HEK293 (cell line): ENCODE data around the gene ACSF2.

Experiments used
- CTCF ChIA-PET: fragments of 350-600 bp; formaldehyde crosslinking; extraction: SDS; loops from one replicate; lab custom pipeline; 2021; ENCODE audit warnings: antibody characterized with exemption; lab: Yijun Ruan, JAX
- POLR2A ChIA-PET: fragments of 300-600 bp; formaldehyde crosslinking; extraction: SDS; loops from one replicate; lab custom pipeline; 2020; ENCODE audit warnings: antibody characterized with exemption, inconsistent platforms; lab: Yijun Ruan, JAX
- H3K27ac ChIP-seq: fragments of 200-500 bp; sonication (Bioruptor generic); 2 replicates; pipeline ENCODE4 v1.5.1; 2014; ENCODE audit warnings: low read depth, low read length, control low read depth, inconsistent platforms; ENCODE audit errors: extremely low read depth
- H3K36me3 ChIP-seq, 2 experiments: fragments of 200-500 bp in 1 of 2; sonication (Bioruptor generic) in 1 of 2; 1 replicate in 1 of 2; 2 replicates in 1 of 2; pipeline ENCODE4 v1.5.1; 2014 to 2017; ENCODE audit warnings: inconsistent platforms in 2 of 2, low read length in 2 of 2; ENCODE audit not compliant: control insufficient read depth in 2 of 2, insufficient read depth in 1 of 2
- H3K4me1 ChIP-seq: fragments of 200-500 bp; sonication (Bioruptor generic); 2 replicates; pipeline ENCODE4 v1.5.1; 2014; ENCODE audit warnings: mild to moderate bottlenecking, low read length, inconsistent platforms; ENCODE audit not compliant: control insufficient read depth, insufficient read depth
- H3K4me3 ChIP-seq: 2 replicates; pipeline ENCODE4 v1.5.1; 2011; ENCODE audit warnings: low read depth, mild to moderate bottlenecking, control low read depth, low read length, moderate library complexity
- H3K9me3 ChIP-seq: fragments of 200-500 bp; sonication (Bioruptor generic); 2 replicates; pipeline ENCODE4 v1.5.1; 2014; ENCODE audit warnings: low read depth, low read length, inconsistent platforms; ENCODE audit not compliant: control insufficient read depth, insufficient read depth
- BCL11A ChIP-seq: fragments of 450-650 bp; formaldehyde crosslinking; IDR thresholded peaks from 2 replicates; pipeline ENCODE4 v1.5.1; 2016; ENCODE audit warnings: low read depth, missing biosample characterization, missing genetic modification characterization
- EGR2 ChIP-seq: fragments of 450-650 bp; formaldehyde crosslinking; IDR thresholded peaks from 2 replicates; pipeline ENCODE4 v1.5.1; 2016; ENCODE audit warnings: low read depth, missing biosample characterization, missing genetic modification characterization
- GFI1B ChIP-seq: fragments of 450-650 bp; formaldehyde crosslinking; IDR thresholded peaks from 2 replicates; pipeline ENCODE4 v1.5.1; 2016; ENCODE audit warnings: missing biosample characterization, missing genetic modification characterization
- GLIS1 ChIP-seq: fragments of 450-650 bp; formaldehyde crosslinking; IDR thresholded peaks from 2 replicates; pipeline ENCODE4 v1.5.1; 2016; ENCODE audit warnings: missing biosample characterization, missing genetic modification characterization
- REPIN1 ChIP-seq: fragments of 450-650 bp; formaldehyde crosslinking; IDR thresholded peaks from 2 replicates; pipeline ENCODE4 v1.5.1; 2017; ENCODE audit warnings: missing biosample characterization, missing genetic modification characterization, low read depth
- ZBTB20 ChIP-seq: fragments of 450-650 bp; formaldehyde crosslinking; IDR thresholded peaks from 2 replicates; pipeline ENCODE4 v1.5.1; 2016; ENCODE audit warnings: missing biosample characterization, missing genetic modification characterization
- ZEB2 ChIP-seq: fragments of 450-650 bp; formaldehyde crosslinking; IDR thresholded peaks from 2 replicates; pipeline ENCODE4 v1.5.1; 2016; ENCODE audit warnings: missing biosample characterization, missing genetic modification characterization
- ZIC2 ChIP-seq: fragments of 450-650 bp; formaldehyde crosslinking; IDR thresholded peaks from 2 replicates; pipeline ENCODE4 v1.5.1; 2016; ENCODE audit warnings: missing biosample characterization, missing genetic modification characterization
- ZNF140 ChIP-seq: fragments of 450-650 bp; formaldehyde crosslinking; IDR thresholded peaks from 2 replicates; pipeline ENCODE4 v1.5.1; 2016; ENCODE audit warnings: missing biosample characterization, missing genetic modification characterization
- ZNF169 ChIP-seq: fragments of 450-650 bp; formaldehyde crosslinking; IDR thresholded peaks from 2 replicates; pipeline ENCODE4 v1.5.1; 2016; ENCODE audit warnings: missing biosample characterization, missing genetic modification characterization
- ZNF2 ChIP-seq: fragments of 450-650 bp; formaldehyde crosslinking; IDR thresholded peaks from 2 replicates; pipeline ENCODE4 v1.5.1; 2016; ENCODE audit warnings: missing biosample characterization, missing genetic modification characterization
- ZNF266 ChIP-seq: fragments of 450-650 bp; formaldehyde crosslinking; IDR thresholded peaks from 2 replicates; pipeline ENCODE4 v1.5.1; 2016; ENCODE audit warnings: missing biosample characterization, missing genetic modification characterization, low read depth
- ZNF274 ChIP-seq, 2 experiments: fragments of 200-500 bp in 1 of 2; fragments of 450-650 bp in 1 of 2; sonication (Bioruptor generic) in 1 of 2; formaldehyde crosslinking in 1 of 2; IDR thresholded peaks; 2 replicates each; pipeline versions ENCODE4 v1.5.1 to v1.6.1; 2014 to 2016; ENCODE audit warnings: borderline replicate concordance in 1 of 2, inconsistent platforms in 1 of 2, low read length in 1 of 2, missing biosample characterization in 1 of 2, missing genetic modification characterization in 1 of 2
- ZNF302 ChIP-seq: fragments of 450-650 bp; formaldehyde crosslinking; IDR thresholded peaks from 2 replicates; pipeline ENCODE4 v1.5.1; 2016; ENCODE audit warnings: missing biosample characterization, missing genetic modification characterization, low read depth
- ZNF521 ChIP-seq: fragments of 450-650 bp; formaldehyde crosslinking; IDR thresholded peaks from 2 replicates; pipeline ENCODE4 v1.5.1; 2017; ENCODE audit warnings: missing biosample characterization, mild to moderate bottlenecking, missing genetic modification characterization
- ZNF677 ChIP-seq: fragments of 450-650 bp; IDR thresholded peaks from 2 replicates; pipeline ENCODE4 v1.5.0; 2018; ENCODE audit warnings: missing biosample characterization, mild to moderate bottlenecking, missing genetic modification characterization, moderate library complexity
- ZNF747 ChIP-seq: fragments of 450-650 bp; formaldehyde crosslinking; IDR thresholded peaks from 2 replicates; pipeline ENCODE4 v1.5.1; 2016; ENCODE audit warnings: missing biosample characterization, missing genetic modification characterization
- ZNF792 ChIP-seq: fragments of 450-650 bp; formaldehyde crosslinking; IDR thresholded peaks from 2 replicates; pipeline ENCODE4 v1.5.1; 2016; ENCODE audit warnings: missing biosample characterization, missing genetic modification characterization
- TF ChIP-seq, protein P1 (sequence below): fragments of 450-650 bp; formaldehyde crosslinking; IDR thresholded peaks from 2 replicates; pipeline ENCODE4 v1.5.1; 2016; ENCODE audit warnings: missing biosample characterization, missing genetic modification characterization
- TF ChIP-seq, protein P2 (sequence below): fragments of 450-650 bp; formaldehyde crosslinking; IDR thresholded peaks from 2 replicates; pipeline ENCODE4 v1.5.1; 2016; ENCODE audit warnings: missing biosample characterization, missing genetic modification characterization
- TF ChIP-seq, protein P3 (sequence below): fragments of 450-650 bp; formaldehyde crosslinking; IDR thresholded peaks from 2 replicates; pipeline ENCODE4 v1.5.1; 2017; ENCODE audit warnings: missing biosample characterization, mild to moderate bottlenecking, missing genetic modification characterization, moderate library complexity
- TF ChIP-seq, protein P4 (sequence below): fragments of 450-650 bp; formaldehyde crosslinking; IDR thresholded peaks from 2 replicates; pipeline ENCODE4 v1.5.1; 2017; ENCODE audit warnings: missing biosample characterization, missing genetic modification characterization

ACSF2 gene

DNA sequence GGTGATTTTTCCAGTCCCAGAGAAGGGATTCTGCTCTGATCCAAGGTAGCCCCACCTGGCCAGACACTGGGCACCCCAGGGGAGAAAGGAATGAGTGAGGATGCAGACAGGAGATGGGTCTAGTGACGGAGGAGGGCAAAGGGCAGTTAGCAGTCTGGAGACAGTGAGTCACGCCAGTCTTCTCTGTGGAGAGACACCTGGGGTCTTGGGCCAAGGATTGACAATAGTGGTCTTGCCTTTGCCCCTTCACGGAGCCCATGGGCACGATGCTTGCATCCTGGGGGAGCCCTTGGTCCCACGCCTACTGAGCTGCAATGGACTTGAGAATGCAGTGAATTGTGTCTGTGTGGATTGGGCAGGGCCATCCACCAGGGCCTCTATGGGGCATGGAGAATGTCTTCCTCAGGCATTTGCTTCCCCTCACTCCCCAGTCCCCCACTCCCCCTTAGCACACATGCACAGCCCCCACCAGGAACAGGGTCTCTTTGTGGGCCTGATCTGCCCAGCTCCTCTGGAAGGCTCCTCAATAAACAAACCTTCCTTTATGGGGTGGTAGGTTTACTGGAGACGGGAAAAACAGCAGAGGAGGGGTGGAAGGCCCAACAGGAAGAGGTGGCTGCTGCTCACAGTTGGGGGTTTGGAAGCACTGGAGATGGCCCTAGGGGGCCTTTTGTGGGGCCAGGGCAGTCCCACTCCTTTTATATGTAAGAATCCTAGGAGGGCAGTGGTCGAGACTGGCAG lies 41.3 kb downstream of the ACSF2 start:
- no peak overlapping the region for H3K27ac ChIP-seq
- POLR2A ChIA-PET: no interaction called here
- no peaks in the 10 kb centered on the region for H3K4me1 ChIP-seq
- H3K9me3 ChIP-seq: no peaks in the 10 kb centered on the region
- H3K4me3 ChIP-seq: no peak overlapping the region
- CTCF ChIA-PET: interaction anchor here (0.7 to 1.7 kb wide), 3 partner anchors 10 to 105 kb away, joined by 4 to 9 read pairs (median 6); partner anchors contain the start of gene RSAD1
- H3K36me3 ChIP-seq: peaks cover 0 to 31% of the 10 kb centered on the region in 2 experiments; a peak in 1 of 3 replicates
- TF ChIP-seq ZIC2 (tag by site-specific recombination): peak; percentile 45; the same call in 1 of the 2 replicates
- TF ChIP-seq, protein P1, sequence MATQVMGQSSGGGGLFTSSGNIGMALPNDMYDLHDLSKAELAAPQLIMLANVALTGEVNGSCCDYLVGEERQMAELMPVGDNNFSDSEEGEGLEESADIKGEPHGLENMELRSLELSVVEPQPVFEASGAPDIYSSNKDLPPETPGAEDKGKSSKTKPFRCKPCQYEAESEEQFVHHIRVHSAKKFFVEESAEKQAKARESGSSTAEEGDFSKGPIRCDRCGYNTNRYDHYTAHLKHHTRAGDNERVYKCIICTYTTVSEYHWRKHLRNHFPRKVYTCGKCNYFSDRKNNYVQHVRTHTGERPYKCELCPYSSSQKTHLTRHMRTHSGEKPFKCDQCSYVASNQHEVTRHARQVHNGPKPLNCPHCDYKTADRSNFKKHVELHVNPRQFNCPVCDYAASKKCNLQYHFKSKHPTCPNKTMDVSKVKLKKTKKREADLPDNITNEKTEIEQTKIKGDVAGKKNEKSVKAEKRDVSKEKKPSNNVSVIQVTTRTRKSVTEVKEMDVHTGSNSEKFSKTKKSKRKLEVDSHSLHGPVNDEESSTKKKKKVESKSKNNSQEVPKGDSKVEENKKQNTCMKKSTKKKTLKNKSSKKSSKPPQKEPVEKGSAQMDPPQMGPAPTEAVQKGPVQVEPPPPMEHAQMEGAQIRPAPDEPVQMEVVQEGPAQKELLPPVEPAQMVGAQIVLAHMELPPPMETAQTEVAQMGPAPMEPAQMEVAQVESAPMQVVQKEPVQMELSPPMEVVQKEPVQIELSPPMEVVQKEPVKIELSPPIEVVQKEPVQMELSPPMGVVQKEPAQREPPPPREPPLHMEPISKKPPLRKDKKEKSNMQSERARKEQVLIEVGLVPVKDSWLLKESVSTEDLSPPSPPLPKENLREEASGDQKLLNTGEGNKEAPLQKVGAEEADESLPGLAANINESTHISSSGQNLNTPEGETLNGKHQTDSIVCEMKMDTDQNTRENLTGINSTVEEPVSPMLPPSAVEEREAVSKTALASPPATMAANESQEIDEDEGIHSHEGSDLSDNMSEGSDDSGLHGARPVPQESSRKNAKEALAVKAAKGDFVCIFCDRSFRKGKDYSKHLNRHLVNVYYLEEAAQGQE (tag by site-specific recombination): no peak
- TF ChIP-seq GLIS1 (tag by site-specific recombination): peak; percentile 73; the same call in 1 of the 2 replicates

DNA sequence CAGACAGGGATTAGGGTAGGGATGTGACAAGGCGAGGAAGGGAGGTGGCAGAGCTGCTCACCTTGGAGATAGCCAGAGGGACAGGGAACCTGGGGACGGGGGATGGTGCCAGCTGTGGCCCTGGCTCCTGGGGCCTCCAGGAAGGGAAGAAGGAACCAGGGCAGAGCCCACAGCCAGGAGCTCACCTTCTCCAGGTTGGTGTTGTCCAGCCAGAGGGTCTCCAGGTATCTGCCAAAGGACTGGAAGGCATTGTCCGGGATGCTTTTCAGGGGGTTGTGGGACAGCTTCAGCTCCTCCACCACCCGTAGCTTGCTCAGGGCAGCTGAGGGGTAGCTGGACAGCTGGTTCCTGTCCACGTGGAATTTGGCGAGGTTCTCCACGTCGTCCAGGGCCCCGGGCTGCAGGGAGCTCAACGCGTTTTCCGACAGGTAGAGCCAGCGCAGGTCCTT lies 41.9 kb downstream of the ACSF2 start:
- POLR2A ChIA-PET: no interaction called here
- Histone ChIP-seq H3K4me1 (no peaks in the 10 kb centered on the region), H3K4me3 (no peak overlapping the region), H3K36me3 (peaks cover 0 to 25% of the 10 kb centered on the region in 2 experiments; a peak in 1 of 3 replicates), H3K27ac (no peak overlapping the region), H3K9me3 (no peaks in the 10 kb centered on the region)
- CTCF ChIA-PET: interaction anchor here (0.7 to 1.7 kb wide), 3 partner anchors 9 to 106 kb away, joined by 4 to 9 read pairs (median 6); partner anchors contain the start of gene RSAD1
- TF ChIP-seq, protein P2, sequence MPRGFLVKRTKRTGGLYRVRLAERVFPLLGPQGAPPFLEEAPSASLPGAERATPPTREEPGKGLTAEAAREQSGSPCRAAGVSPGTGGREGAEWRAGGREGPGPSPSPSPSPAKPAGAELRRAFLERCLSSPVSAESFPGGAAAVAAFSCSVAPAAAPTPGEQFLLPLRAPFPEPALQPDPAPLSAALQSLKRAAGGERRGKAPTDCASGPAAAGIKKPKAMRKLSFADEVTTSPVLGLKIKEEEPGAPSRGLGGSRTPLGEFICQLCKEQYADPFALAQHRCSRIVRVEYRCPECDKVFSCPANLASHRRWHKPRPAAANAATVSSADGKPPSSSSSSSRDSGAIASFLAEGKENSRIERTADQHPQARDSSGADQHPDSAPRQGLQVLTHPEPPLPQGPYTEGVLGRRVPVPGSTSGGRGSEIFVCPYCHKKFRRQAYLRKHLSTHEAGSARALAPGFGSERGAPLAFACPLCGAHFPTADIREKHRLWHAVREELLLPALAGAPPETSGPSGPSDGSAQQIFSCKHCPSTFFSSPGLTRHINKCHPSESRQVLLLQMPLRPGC (tag by site-specific recombination): no peak
- TF ChIP-seq GLIS1 (tag by site-specific recombination) (no peak), GFI1B (tag by site-specific recombination) (no peak), ZNF140 (tag by site-specific recombination) (no peak), BCL11A (tag by site-specific recombination) (no peak), ZNF521 (tag by site-specific recombination) (no peak), ZEB2 (tag by site-specific recombination) (no peak), ZNF2 (tag by site-specific recombination) (no peak), ZNF274 (IDR thresholded peaks at IDR 0.05; ENCODE audit: low read length) (no peak), ZNF274 (tag by site-specific recombination; IDR thresholded peaks at IDR 0.05; ENCODE audit: borderline replicate concordance) (no peak), ZBTB20 (tag by site-specific recombination) (no peak), ZNF266 (tag by site-specific recombination) (no peak), EGR2 (no peak), REPIN1 (no peak), ZNF169 (tag by site-specific recombination) (no peak), ZNF747 (tag by site-specific recombination) (no peak), ZNF677 (tag by site-specific recombination) (no peak), ZNF302 (tag by site-specific recombination) (no peak), ZNF792 (tag by site-specific recombination) (no peak)
- TF ChIP-seq, protein P3, sequence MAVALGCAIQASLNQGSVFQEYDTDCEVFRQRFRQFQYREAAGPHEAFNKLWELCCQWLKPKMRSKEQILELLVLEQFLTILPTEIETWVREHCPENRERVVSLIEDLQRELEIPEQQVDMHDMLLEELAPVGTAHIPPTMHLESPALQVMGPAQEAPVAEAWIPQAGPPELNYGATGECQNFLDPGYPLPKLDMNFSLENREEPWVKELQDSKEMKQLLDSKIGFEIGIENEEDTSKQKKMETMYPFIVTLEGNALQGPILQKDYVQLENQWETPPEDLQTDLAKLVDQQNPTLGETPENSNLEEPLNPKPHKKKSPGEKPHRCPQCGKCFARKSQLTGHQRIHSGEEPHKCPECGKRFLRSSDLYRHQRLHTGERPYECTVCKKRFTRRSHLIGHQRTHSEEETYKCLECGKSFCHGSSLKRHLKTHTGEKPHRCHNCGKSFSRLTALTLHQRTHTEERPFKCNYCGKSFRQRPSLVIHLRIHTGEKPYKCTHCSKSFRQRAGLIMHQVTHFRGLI (tag by site-specific recombination): no peak
- TF ChIP-seq, protein P4, sequence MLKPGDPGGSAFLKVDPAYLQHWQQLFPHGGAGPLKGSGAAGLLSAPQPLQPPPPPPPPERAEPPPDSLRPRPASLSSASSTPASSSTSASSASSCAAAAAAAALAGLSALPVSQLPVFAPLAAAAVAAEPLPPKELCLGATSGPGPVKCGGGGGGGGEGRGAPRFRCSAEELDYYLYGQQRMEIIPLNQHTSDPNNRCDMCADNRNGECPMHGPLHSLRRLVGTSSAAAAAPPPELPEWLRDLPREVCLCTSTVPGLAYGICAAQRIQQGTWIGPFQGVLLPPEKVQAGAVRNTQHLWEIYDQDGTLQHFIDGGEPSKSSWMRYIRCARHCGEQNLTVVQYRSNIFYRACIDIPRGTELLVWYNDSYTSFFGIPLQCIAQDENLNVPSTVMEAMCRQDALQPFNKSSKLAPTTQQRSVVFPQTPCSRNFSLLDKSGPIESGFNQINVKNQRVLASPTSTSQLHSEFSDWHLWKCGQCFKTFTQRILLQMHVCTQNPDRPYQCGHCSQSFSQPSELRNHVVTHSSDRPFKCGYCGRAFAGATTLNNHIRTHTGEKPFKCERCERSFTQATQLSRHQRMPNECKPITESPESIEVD (tag by site-specific recombination): no peak
